Stimulated activated CD4-positive, alpha-beta T cell treated with anti-CD3 and anti-CD28 coated beads, Interleukin-4, amount 100 ng/mL, for 1 hour (primary cell): ENCODE results near the gene SLC27A4.

Experiments used
- DNase-seq: peaks from one replicate; pipeline ENCODE4 v3.0.0-alpha.2; 2020

The SLC27A4 gene

GRCh38 chr9:128339761-128340690 lies at the start of gene SLC27A4:
TSS of gene SLC27A4 (plus strand) at chr9:128340527. CDS start at chr9:128343133, 2,606 bp downstream.
- peak; percentile 82 for DNase-seq

- no peak for DNase-seq
These were observed 48.3 kb upstream of the SLC27A4 start for GRCh38 chr9:128292009-128292408.

GRCh38 chr9:128293091-128293490 lies 47.2 kb upstream of the SLC27A4 start:
- DNase-seq, result no peak

- no peak for DNase-seq
These were observed 46.2 kb upstream of the SLC27A4 start for GRCh38 chr9:128294142-128294541.

GRCh38 chr9:128296340-128297220 lies 43.7 kb upstream of the SLC27A4 start:
- no peak for DNase-seq

- no peak for DNase-seq
These were observed 43.0 kb upstream of the SLC27A4 start for GRCh38 chr9:128297221-128297773.

GRCh38 chr9:128298535-128299482 lies 41.5 kb upstream of the SLC27A4 start:
- DNase-seq, result no peak

- no peak for DNase-seq
These were observed 36.0 kb upstream of the SLC27A4 start for GRCh38 chr9:128304136-128304970.

- DNase-seq, result no peak
These were observed 35.4 kb upstream of the SLC27A4 start for GRCh38 chr9:128304971-128305288.

GRCh38 chr9:128309551-128309950 lies 30.8 kb upstream of the SLC27A4 start:
- DNase-seq, result no peak

- DNase-seq, result no peak
These were observed 29.9 kb upstream of the SLC27A4 start for GRCh38 chr9:128310461-128310860.

GRCh38 chr9:128314697-128315096 lies 25.6 kb upstream of the SLC27A4 start:
- DNase-seq, result no peak

- DNase-seq, result no peak
These were observed 23.9 kb upstream of the SLC27A4 start for GRCh38 chr9:128316421-128316820.

GRCh38 chr9:128317629-128318028 lies 22.7 kb upstream of the SLC27A4 start:
- no peak for DNase-seq

GRCh38 chr9:128321343-128321742 lies 19.0 kb upstream of the SLC27A4 start:
- no peak for DNase-seq

GRCh38 chr9:128321879-128322403 lies 18.4 kb upstream of the SLC27A4 start:
- no peak for DNase-seq

GRCh38 chr9:128322404-128323211 lies 17.7 kb upstream of the SLC27A4 start, which contains the start of the genes COQ4 and TRUB2:
TSS of gene COQ4 (plus strand) at chr9:128322839. CDS start at chr9:128322859, 20 bp downstream.
TSS of gene TRUB2 (minus strand) at chr9:128322447. CDS start at chr9:128322408, 39 bp downstream.
- DNase-seq, result peak; percentile 92

- peak; percentile 6 for DNase-seq
These were observed 17.1 kb upstream of the SLC27A4 start for GRCh38 chr9:128323212-128323730.

- no peak for DNase-seq
These were observed 16.5 kb upstream of the SLC27A4 start for GRCh38 chr9:128323791-128324190.

- no peak for DNase-seq
These were observed 15.9 kb upstream of the SLC27A4 start for GRCh38 chr9:128324401-128324800.
